ENCODE data around the gene PRKCA.

DNA sequence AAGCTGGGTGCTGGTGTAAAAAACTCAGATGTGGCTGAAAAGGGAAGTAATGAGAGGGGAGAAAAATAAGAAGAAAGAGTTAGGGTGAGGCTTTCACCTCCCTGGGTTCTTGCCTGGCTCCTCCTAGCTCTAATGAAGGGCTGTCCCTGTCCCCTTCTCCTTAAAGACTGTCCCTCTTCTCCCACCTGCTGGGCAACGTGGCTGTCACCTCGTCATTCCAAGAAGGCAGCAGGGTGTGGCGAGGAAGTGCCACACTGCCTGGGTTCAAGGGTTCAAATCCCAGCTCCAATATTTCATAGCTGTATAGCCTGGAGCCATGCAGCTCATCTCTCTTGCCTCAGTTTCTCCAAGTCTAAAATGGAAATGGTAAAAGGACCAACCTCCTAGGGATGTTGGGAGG, 410.0 kb downstream of the PRKCA start:
- TF ChIP-seq, protein P1, sequence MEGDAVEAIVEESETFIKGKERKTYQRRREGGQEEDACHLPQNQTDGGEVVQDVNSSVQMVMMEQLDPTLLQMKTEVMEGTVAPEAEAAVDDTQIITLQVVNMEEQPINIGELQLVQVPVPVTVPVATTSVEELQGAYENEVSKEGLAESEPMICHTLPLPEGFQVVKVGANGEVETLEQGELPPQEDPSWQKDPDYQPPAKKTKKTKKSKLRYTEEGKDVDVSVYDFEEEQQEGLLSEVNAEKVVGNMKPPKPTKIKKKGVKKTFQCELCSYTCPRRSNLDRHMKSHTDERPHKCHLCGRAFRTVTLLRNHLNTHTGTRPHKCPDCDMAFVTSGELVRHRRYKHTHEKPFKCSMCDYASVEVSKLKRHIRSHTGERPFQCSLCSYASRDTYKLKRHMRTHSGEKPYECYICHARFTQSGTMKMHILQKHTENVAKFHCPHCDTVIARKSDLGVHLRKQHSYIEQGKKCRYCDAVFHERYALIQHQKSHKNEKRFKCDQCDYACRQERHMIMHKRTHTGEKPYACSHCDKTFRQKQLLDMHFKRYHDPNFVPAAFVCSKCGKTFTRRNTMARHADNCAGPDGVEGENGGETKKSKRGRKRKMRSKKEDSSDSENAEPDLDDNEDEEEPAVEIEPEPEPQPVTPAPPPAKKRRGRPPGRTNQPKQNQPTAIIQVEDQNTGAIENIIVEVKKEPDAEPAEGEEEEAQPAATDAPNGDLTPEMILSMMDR (conservative IDR thresholded peaks at IDR 0.05; ENCODE audit: low read length) = no peak
- TF ChIP-seq EZH2phosphoT487 (IDR thresholded peaks at IDR 0.05; ENCODE audit: borderline replicate concordance) = no peak
